Gastroesophageal sphincter (tissue), 3 donors: ENCODE results near the gene TMEM181.

Experiments used
- EP300 ChIP-seq: sonication (generic); formaldehyde crosslinking; IDR thresholded peaks from one replicate; pipeline ENCODE4 v1.6.1; 2017; ENCODE audit warnings: antibody characterized with exemption, mild to moderate bottlenecking
- POLR2A ChIP-seq, 2 donors: fragments of 450-650 bp; IDR thresholded peaks; one replicate each; pipeline ENCODE4 v1.6.1; 2017; ENCODE audit warnings: antibody characterized with exemption in 2 of 2, mild to moderate bottlenecking in 2 of 2, moderate library complexity in 1 of 2
- POLR2AphosphoS5 ChIP-seq: sonication (generic); formaldehyde crosslinking; IDR thresholded peaks from one replicate; pipeline ENCODE4 v1.6.1; 2017; ENCODE audit warnings: antibody characterized with exemption
- TF ChIP-seq, protein P1 (sequence below), 4 experiments: fragments of 200-600 bp in 2 of 4; fragments of 450-650 bp in 2 of 4; sonication (generic) in 1 of 4; IDR thresholded peaks; one replicate each; pipeline ENCODE4 v1.5.1; 2017 to 2019; ENCODE audit warnings: antibody characterized with exemption in 4 of 4, mild to moderate bottlenecking in 2 of 4, moderate library complexity in 2 of 4

DNA sequence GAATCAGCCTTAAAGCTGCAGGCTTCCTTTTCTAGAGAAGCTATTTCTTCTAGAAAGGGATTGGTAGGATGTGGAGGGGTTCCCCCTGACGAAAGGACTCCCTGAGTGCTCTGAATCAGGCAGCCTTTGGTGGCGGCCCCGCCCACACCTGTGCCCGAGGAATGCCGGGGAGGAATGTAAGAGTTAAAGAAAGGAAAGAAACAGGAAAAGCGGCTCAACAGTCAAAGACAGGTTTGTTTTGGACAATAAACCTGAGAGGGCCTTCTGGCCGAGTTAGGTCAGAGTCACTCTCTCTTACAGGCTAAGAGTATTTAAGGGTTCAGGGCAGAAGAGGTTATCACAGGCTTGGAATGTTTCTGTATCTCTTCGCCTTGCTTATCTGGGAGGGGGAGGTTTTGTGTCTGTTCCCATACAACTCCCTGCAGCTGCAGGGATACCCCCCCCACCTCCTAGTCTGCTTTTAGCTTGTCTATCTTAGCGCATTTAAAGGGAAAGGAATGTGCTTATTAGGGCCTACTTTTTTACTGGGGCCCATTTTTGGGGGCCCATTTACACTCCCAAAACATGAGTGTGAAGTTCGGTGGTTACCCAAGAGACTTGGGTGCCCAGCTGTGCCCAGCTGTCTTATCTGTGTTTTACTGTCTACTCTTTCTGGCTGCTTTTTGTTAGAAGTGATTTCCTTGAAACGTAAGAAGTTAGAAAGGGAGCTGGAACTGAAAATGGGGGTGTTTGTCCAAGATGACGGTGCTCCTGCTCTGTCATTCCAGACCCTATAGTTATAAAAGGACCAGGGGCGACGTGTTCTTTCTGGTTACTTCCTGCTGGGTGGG, 51.9 kb downstream of the TMEM181 start:
- TF ChIP-seq EP300 (no peak), POLR2A (IDR thresholded peaks at IDR 0.05) (no peak), POLR2AphosphoS5 (no peak)
- TF ChIP-seq, protein P1, sequence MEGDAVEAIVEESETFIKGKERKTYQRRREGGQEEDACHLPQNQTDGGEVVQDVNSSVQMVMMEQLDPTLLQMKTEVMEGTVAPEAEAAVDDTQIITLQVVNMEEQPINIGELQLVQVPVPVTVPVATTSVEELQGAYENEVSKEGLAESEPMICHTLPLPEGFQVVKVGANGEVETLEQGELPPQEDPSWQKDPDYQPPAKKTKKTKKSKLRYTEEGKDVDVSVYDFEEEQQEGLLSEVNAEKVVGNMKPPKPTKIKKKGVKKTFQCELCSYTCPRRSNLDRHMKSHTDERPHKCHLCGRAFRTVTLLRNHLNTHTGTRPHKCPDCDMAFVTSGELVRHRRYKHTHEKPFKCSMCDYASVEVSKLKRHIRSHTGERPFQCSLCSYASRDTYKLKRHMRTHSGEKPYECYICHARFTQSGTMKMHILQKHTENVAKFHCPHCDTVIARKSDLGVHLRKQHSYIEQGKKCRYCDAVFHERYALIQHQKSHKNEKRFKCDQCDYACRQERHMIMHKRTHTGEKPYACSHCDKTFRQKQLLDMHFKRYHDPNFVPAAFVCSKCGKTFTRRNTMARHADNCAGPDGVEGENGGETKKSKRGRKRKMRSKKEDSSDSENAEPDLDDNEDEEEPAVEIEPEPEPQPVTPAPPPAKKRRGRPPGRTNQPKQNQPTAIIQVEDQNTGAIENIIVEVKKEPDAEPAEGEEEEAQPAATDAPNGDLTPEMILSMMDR (IDR thresholded peaks at IDR 0.05), result no peak
